ENCODE measurements around the gene RSPH10B.
"Not testable (repeated sequence)": the region's sequence is repeated elsewhere in the genome, so short reads cannot be mapped to it uniquely, and the experiment has no call there.

Gene RSPH10B

DNA sequence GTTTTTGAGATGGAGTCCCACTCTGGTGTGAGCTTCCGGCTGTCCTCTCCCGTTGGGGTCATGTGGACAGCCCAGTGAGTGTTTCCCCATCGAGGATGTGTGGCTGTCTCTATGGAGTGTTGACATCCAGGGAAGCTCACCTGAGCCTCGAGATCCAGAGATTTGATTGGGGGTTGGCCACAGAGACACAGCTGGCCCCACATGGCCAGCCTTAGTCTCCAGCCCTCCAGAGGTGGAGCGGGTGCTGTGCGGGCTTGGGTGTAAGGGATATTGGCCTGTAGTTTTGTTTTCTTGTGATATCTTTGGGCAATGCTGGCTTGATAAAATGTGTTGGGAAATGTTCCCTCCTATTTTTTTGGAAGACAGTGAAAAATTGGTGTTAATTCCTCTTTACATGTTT, 54.0 kb downstream of the RSPH10B start:
- H2AK5ac ChIP-seq (ENCODE audit: low read length); H3K36me3 ChIP-seq (ENCODE audit: control insufficient read depth, insufficient read depth, low read length); H4K5ac ChIP-seq (ENCODE audit: low read length); H3K56ac ChIP-seq (ENCODE audit: low read length); H2BK5ac ChIP-seq (ENCODE audit: low read length); H3K79me2 ChIP-seq (ENCODE audit: control insufficient read depth, insufficient read depth, low read length); H3K23ac ChIP-seq (ENCODE audit: low read length); H3K9ac ChIP-seq (ENCODE audit: low read length); H3K4me3 ChIP-seq (ENCODE audit: low read length); H3K4ac ChIP-seq (ENCODE audit: low read depth, low read length); H3K27ac ChIP-seq (ENCODE audit: low read depth, low read length); DNase-seq; H3K27me3 ChIP-seq (ENCODE audit: insufficient read depth, low read length, poor library complexity); H4K8ac ChIP-seq (ENCODE audit: low read depth, low read length); H3K4me2 ChIP-seq (ENCODE audit: low read length); H3K79me1 ChIP-seq (ENCODE audit: low read length); H3K18ac ChIP-seq (ENCODE audit: low read length); H2BK15ac ChIP-seq (replicated peaks; ENCODE audit: low read depth); H3K4me1 ChIP-seq (ENCODE audit: control insufficient read depth, low read depth, low read length); H2BK120ac ChIP-seq (ENCODE audit: low read depth, low read length): not testable (repeated sequence)
- WGBS (ENCODE audit: extremely low coverage, insufficient coverage, low lambda C conversion rate): no CpG with 5 or more reads among the region's 6 CpGs

GRCh38 chr7:5908835-5909234, 61.7 kb downstream of the RSPH10B start:
- no CpG with 5 or more reads among the region's 6 CpGs for WGBS (ENCODE audit: extremely low coverage, insufficient coverage, low lambda C conversion rate)
- not testable (repeated sequence) for H3K4me1 ChIP-seq (ENCODE audit: control insufficient read depth, low read depth, low read length); H3K4ac ChIP-seq (ENCODE audit: low read depth, low read length); H3K27ac ChIP-seq (ENCODE audit: low read depth, low read length); H4K8ac ChIP-seq (ENCODE audit: low read depth, low read length); H2BK120ac ChIP-seq (ENCODE audit: low read depth, low read length); H3K36me3 ChIP-seq (ENCODE audit: control insufficient read depth, insufficient read depth, low read length); H4K5ac ChIP-seq (ENCODE audit: low read length); H3K18ac ChIP-seq (ENCODE audit: low read length); H3K79me1 ChIP-seq (ENCODE audit: low read length); H3K23ac ChIP-seq (ENCODE audit: low read length); H3K27me3 ChIP-seq (ENCODE audit: insufficient read depth, low read length, poor library complexity); H3K79me2 ChIP-seq (ENCODE audit: control insufficient read depth, insufficient read depth, low read length); DNase-seq; H2BK15ac ChIP-seq (replicated peaks; ENCODE audit: low read depth); H3K4me2 ChIP-seq (ENCODE audit: low read length); H2BK5ac ChIP-seq (ENCODE audit: low read length); H3K9ac ChIP-seq (ENCODE audit: low read length); H2AK5ac ChIP-seq (ENCODE audit: low read length); H3K56ac ChIP-seq (ENCODE audit: low read length); H3K4me3 ChIP-seq (ENCODE audit: low read length)

- DNase-seq; H4K8ac ChIP-seq (ENCODE audit: low read depth, low read length); H2BK15ac ChIP-seq (replicated peaks; ENCODE audit: low read depth); H3K23ac ChIP-seq (ENCODE audit: low read length); H2BK5ac ChIP-seq (ENCODE audit: low read length); H3K56ac ChIP-seq (ENCODE audit: low read length); H3K9ac ChIP-seq (ENCODE audit: low read length); H3K4me2 ChIP-seq (ENCODE audit: low read length); H3K18ac ChIP-seq (ENCODE audit: low read length); H3K79me2 ChIP-seq (ENCODE audit: control insufficient read depth, insufficient read depth, low read length); H4K5ac ChIP-seq (ENCODE audit: low read length); H3K4me3 ChIP-seq (ENCODE audit: low read length); H3K4ac ChIP-seq (ENCODE audit: low read depth, low read length); H2BK120ac ChIP-seq (ENCODE audit: low read depth, low read length); H3K4me1 ChIP-seq (ENCODE audit: control insufficient read depth, low read depth, low read length); H3K36me3 ChIP-seq (ENCODE audit: control insufficient read depth, insufficient read depth, low read length); H3K27me3 ChIP-seq (ENCODE audit: insufficient read depth, low read length, poor library complexity); H3K27ac ChIP-seq (ENCODE audit: low read depth, low read length); H2AK5ac ChIP-seq (ENCODE audit: low read length); H3K79me1 ChIP-seq (ENCODE audit: low read length): not testable (repeated sequence)
- no CpG with 5 or more reads among the region's 5 CpGs for WGBS (ENCODE audit: extremely low coverage, insufficient coverage, low lambda C conversion rate)
Measured at GRCh38 chr7:5904726-5905125, 65.8 kb downstream of the RSPH10B start.

DNA sequence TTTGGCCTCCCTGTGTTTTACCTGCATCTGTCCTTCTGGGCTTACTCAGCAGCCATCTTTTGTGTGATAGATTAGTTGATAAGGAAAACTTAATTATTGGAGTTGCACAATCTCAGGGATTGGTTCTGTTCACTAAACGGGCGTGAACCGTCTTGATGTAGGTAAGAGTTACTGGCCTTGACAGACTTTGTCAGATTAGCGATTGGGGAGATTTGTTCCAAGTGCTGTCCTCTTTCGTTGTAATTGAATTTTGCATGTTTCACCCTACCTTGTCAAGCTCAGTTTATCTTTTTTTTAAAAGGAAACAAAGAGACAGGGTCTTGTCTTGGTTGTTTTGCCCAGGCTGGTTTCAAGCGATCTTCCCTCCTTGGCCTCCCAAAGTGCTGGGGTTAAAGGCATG, 67.5 kb downstream of the RSPH10B start:
- not testable (repeated sequence) for H2AK5ac ChIP-seq (ENCODE audit: low read length); H2BK5ac ChIP-seq (ENCODE audit: low read length); H4K5ac ChIP-seq (ENCODE audit: low read length); DNase-seq; H3K27me3 ChIP-seq (ENCODE audit: insufficient read depth, low read length, poor library complexity); H2BK120ac ChIP-seq (ENCODE audit: low read depth, low read length); H3K23ac ChIP-seq (ENCODE audit: low read length); H2BK15ac ChIP-seq (replicated peaks; ENCODE audit: low read depth); H3K9ac ChIP-seq (ENCODE audit: low read length); H4K8ac ChIP-seq (ENCODE audit: low read depth, low read length); H3K4me3 ChIP-seq (ENCODE audit: low read length); H3K36me3 ChIP-seq (ENCODE audit: control insufficient read depth, insufficient read depth, low read length); H3K18ac ChIP-seq (ENCODE audit: low read length); H3K79me2 ChIP-seq (ENCODE audit: control insufficient read depth, insufficient read depth, low read length); H3K4me2 ChIP-seq (ENCODE audit: low read length); H3K27ac ChIP-seq (ENCODE audit: low read depth, low read length); H3K56ac ChIP-seq (ENCODE audit: low read length); H3K4me1 ChIP-seq (ENCODE audit: control insufficient read depth, low read depth, low read length); H3K4ac ChIP-seq (ENCODE audit: low read depth, low read length); H3K79me1 ChIP-seq (ENCODE audit: low read length)
- WGBS (ENCODE audit: extremely low coverage, insufficient coverage, low lambda C conversion rate): no CpG with 5 or more reads among the region's 6 CpGs

GRCh38 chr7:5898480-5899224, 71.8 kb downstream of the RSPH10B start, which contains the start of gene CCZ1:
TSS of gene CCZ1 (plus strand) at chr7:5898733. CDS start at chr7:5898800, 67 bp downstream.
- not testable (repeated sequence) for H3K4me2 ChIP-seq (ENCODE audit: low read length); H2BK120ac ChIP-seq (ENCODE audit: low read depth, low read length); H3K79me2 ChIP-seq (ENCODE audit: control insufficient read depth, insufficient read depth, low read length); H3K4me1 ChIP-seq (ENCODE audit: control insufficient read depth, low read depth, low read length); H2BK5ac ChIP-seq (ENCODE audit: low read length); H3K27ac ChIP-seq (ENCODE audit: low read depth, low read length); H3K9ac ChIP-seq (ENCODE audit: low read length); H3K23ac ChIP-seq (ENCODE audit: low read length); H4K8ac ChIP-seq (ENCODE audit: low read depth, low read length); H2AK5ac ChIP-seq (ENCODE audit: low read length); H3K27me3 ChIP-seq (ENCODE audit: insufficient read depth, low read length, poor library complexity); H3K18ac ChIP-seq (ENCODE audit: low read length); H4K5ac ChIP-seq (ENCODE audit: low read length); H3K36me3 ChIP-seq (ENCODE audit: control insufficient read depth, insufficient read depth, low read length); H3K56ac ChIP-seq (ENCODE audit: low read length); H3K79me1 ChIP-seq (ENCODE audit: low read length); H3K4me3 ChIP-seq (ENCODE audit: low read length); H3K4ac ChIP-seq (ENCODE audit: low read depth, low read length); H2BK15ac ChIP-seq (replicated peaks; ENCODE audit: low read depth)
- WGBS (ENCODE audit: extremely low coverage, insufficient coverage, low lambda C conversion rate): no CpG with 5 or more reads among the region's 64 CpGs
- DNase-seq: peak; percentile 70

GRCh38 chr7:5897369-5897919, 73.0 kb downstream of the RSPH10B start:
- not testable (repeated sequence) for H3K4me2 ChIP-seq (ENCODE audit: low read length); H2BK5ac ChIP-seq (ENCODE audit: low read length); H3K4ac ChIP-seq (ENCODE audit: low read depth, low read length); H3K9ac ChIP-seq (ENCODE audit: low read length); H3K4me1 ChIP-seq (ENCODE audit: control insufficient read depth, low read depth, low read length); H3K79me1 ChIP-seq (ENCODE audit: low read length); H3K79me2 ChIP-seq (ENCODE audit: control insufficient read depth, insufficient read depth, low read length); H4K5ac ChIP-seq (ENCODE audit: low read length); H3K27ac ChIP-seq (ENCODE audit: low read depth, low read length); H2AK5ac ChIP-seq (ENCODE audit: low read length); H2BK120ac ChIP-seq (ENCODE audit: low read depth, low read length); H2BK15ac ChIP-seq (replicated peaks; ENCODE audit: low read depth); H3K23ac ChIP-seq (ENCODE audit: low read length); H3K4me3 ChIP-seq (ENCODE audit: low read length); H3K56ac ChIP-seq (ENCODE audit: low read length); H4K8ac ChIP-seq (ENCODE audit: low read depth, low read length); H3K27me3 ChIP-seq (ENCODE audit: insufficient read depth, low read length, poor library complexity); H3K18ac ChIP-seq (ENCODE audit: low read length); H3K36me3 ChIP-seq (ENCODE audit: control insufficient read depth, insufficient read depth, low read length)
- WGBS (ENCODE audit: extremely low coverage, insufficient coverage, low lambda C conversion rate): no CpG with 5 or more reads among the region's 13 CpGs
- DNase-seq: peak; percentile 1

Data from mesendoderm (in vitro differentiated cells).